Psoas muscle (tissue), 8 donors: ENCODE measurements around the gene NUFIP2. TPM values are rescaled to one million over a fixed set of nuclear protein-coding genes. Genes with fewer than 3 reads are reported as not detected.

Source experiments
- ATAC-seq, 4 donors: fragments of 200-7000 bp; cut with Tn5 transposase; one replicate each; pipeline ENCODE4 v1.9.1; 2020; ENCODE audit warnings: moderate library complexity in 3 of 4, mild to moderate bottlenecking in 2 of 4
- DNase-seq, 2 donors: peaks; one replicate each; pipeline ENCODE4 v3.0.0-alpha.2; 2020
- H3K27ac ChIP-seq: fragments of 200-600 bp; one replicate; pipeline ENCODE4 v1.8.0; 2022
- H3K27me3 ChIP-seq, 3 donors: fragments of 200-600 bp in 1 of 3; one replicate each; pipeline versions ENCODE4 v1.6.1 to v1.8.0; 2013 to 2022; ENCODE audit warnings: low read length in 2 of 3, mild to moderate bottlenecking in 2 of 3, moderate library complexity in 1 of 3; ENCODE audit not compliant: insufficient read depth in 3 of 3
- H3K36me3 ChIP-seq, 2 donors: fragments of 200-600 bp in 1 of 2; one replicate each; pipeline versions ENCODE4 v1.6.1 to v1.8.0; 2013 to 2022; ENCODE audit warnings: low read depth in 1 of 2, mild to moderate bottlenecking in 1 of 2, moderate library complexity in 1 of 2; ENCODE audit not compliant: insufficient read depth in 1 of 2
- H3K4me1 ChIP-seq: fragments of 200-600 bp; one replicate; pipeline ENCODE4 v1.8.0; 2022
- H3K4me3 ChIP-seq: fragments of 200-600 bp; one replicate; pipeline ENCODE4 v1.8.0; 2022; ENCODE audit warnings: mild to moderate bottlenecking
- H3K9me3 ChIP-seq: fragments of 200-600 bp; one replicate; pipeline ENCODE4 v1.8.0; 2022
- CTCF ChIP-seq: fragments of 200-600 bp; IDR thresholded peaks from one replicate; pipeline ENCODE4 v1.8.0; 2022; ENCODE audit warnings: antibody characterized with exemption
- whole genome bisulfite sequencing, 3 donors: extraction: QIAGEN DNeasy Blood & Tissue Kit; methylation state at CpG; one replicate each; pipeline versions ENCODE4 v1.1.6 to v1.1.7; 2013; 5-methylcytosine and 5-hydroxymethylcytosine counted together
- intact Hi-C, 2 donors: fragments of 100-400 bp; cut with DNase I; formaldehyde crosslinking; loops; one replicate each; pipeline versions ENCODE4 v1.11.0 to v1.14.2; 2022
- polyA plus RNA-seq, 3 donors: library from polyadenylated mRNA; stranded (reverse); fragments of 200-250 nt; gene quantifications; one replicate each; pipeline ENCODE4 v1.2.3, GENCODE V29; 2013
- total RNA-seq, 4 donors: library from RNA; stranded (reverse); fragmentation: NEBNext Ultra II Directional in 2 of 4; extraction: Animal tissue kit (Norgen Biotek cat#: 25700) in 2 of 4; gene quantifications; one replicate each; pipeline versions ENCODE4 v1.2.1 to v1.2.4, GENCODE V29; 2021 to 2023
- donor health status: healthy with polysubstance abuse.
- donor health status: DM: no; HTN: no; CAD: no; lungs with moderate emphysema.
- donor health status: Bipolar disorder and iron deficiency.
- donor health status: healthy.
- donor health status: DM: yes; HTN: yes; CAD: no.
- donor health status: DM: no; HTN: no; CAD: no.
- donor health status: DM: no; HTN: no; CAD: no.
- donor health status: DM: yes; HTN: yes; CAD: no.

NUFIP2 gene
- total and polyA plus RNA-seq, 7 donors: 7.3 to 50.0 (median 31.1) TPM

GRCh38 chr17:29253037-29253436 is 40.9 kb downstream of the NUFIP2 start:
- ATAC-seq: no peak
- TF ChIP-seq CTCF: no peak
- H3K4me1 ChIP-seq: peaks cover 26% of the 10 kb centered on the region
- no peaks in the 10 kb centered on the region for H3K9me3 ChIP-seq
- intact Hi-C loops: loop anchor here in 1 of 2 donors (5.0 kb wide), 1 partner anchor 34 kb away; no protein-coding TSS in a partner anchor
- WGBS, 3 donors: 89 to 94% (median 92%) methylated on average over 2 of the region's 2 CpGs
- H3K36me3 ChIP-seq: peaks cover 4 to 17% of the 10 kb centered on the region in 2 donors
- H3K27ac ChIP-seq: no peak overlapping the region
- H3K4me3 ChIP-seq: no peak overlapping the region
- DNase-seq: no peak
- H3K27me3 ChIP-seq: no peaks in the 10 kb centered on the region

GRCh38 chr17:29252101-29252791 is 41.7 kb downstream of the NUFIP2 start:
- ATAC-seq: peak in 1 of 4 donors; percentile 16
- Histone ChIP-seq H3K27ac (no peak overlapping the region), H3K27me3 (no peaks in the 10 kb centered on the region), H3K4me1 (peaks cover 18% of the 10 kb centered on the region), H3K4me3 (no peak overlapping the region), H3K36me3 (peaks cover 4 to 17% of the 10 kb centered on the region in 2 donors), H3K9me3 (no peaks in the 10 kb centered on the region)
- 77 to 82% (median 82%) methylated on average over 7 of the region's 7 CpGs for WGBS, 3 donors
- intact Hi-C loops: loop anchor here in 1 of 2 donors (5.0 kb wide), 1 partner anchor 35 kb away; no protein-coding TSS in a partner anchor
- peak; percentile 23 for TF ChIP-seq CTCF
- DNase-seq: no peak

- Histone ChIP-seq H3K9me3 (no peaks in the 10 kb centered on the region), H3K4me1 (peaks cover 7% of the 10 kb centered on the region), H3K27me3 (no peaks in the 10 kb centered on the region), H3K4me3 (no peak overlapping the region), H3K27ac (no peak overlapping the region), H3K36me3 (peaks cover 4 to 15% of the 10 kb centered on the region in 2 donors)
- no peak for ATAC-seq
- no peak for TF ChIP-seq CTCF
- WGBS, 3 donors: 70 to 74% (median 73%) methylated on average over 2 of the region's 2 CpGs
- intact Hi-C loops: loop anchor here in 1 of 2 donors (5.0 kb wide), 1 partner anchor 36 kb away; no protein-coding TSS in a partner anchor
- no peak for DNase-seq
These were observed 42.8 kb downstream of the NUFIP2 start for GRCh38 chr17:29251184-29251583.

- Histone ChIP-seq H3K27me3 (no peaks in the 10 kb centered on the region), H3K4me3 (no peak overlapping the region), H3K9me3 (no peaks in the 10 kb centered on the region), H3K27ac (no peak overlapping the region), H3K4me1 (peaks cover 2% of the 10 kb centered on the region), H3K36me3 (peaks cover 4 to 13% of the 10 kb centered on the region in 2 donors)
- intact Hi-C loops: loop anchor here in 1 of 2 donors (5.0 kb wide), 1 partner anchor 37 kb away; no protein-coding TSS in a partner anchor
- DNase-seq (no peak), ATAC-seq (no peak)
- TF ChIP-seq CTCF: no peak
- WGBS, 3 donors: 69 to 84% (median 83%) methylated on average over 1 of the region's 1 CpG
These were observed 43.3 kb downstream of the NUFIP2 start for GRCh38 chr17:29250666-29251065.
